Sigmoid colon (tissue), 4 donors: ENCODE measurements around the gene EVC.

Source experiments
- CTCF ChIP-seq, 4 experiments: fragments of 450-650 bp in 3 of 4; fragments of 200-600 bp in 1 of 4; IDR thresholded peaks; one replicate each; pipeline ENCODE4 v1.5.1; 2016 to 2019; ENCODE audit warnings: antibody characterized with exemption in 4 of 4, mild to moderate bottlenecking in 3 of 4, moderate library complexity in 2 of 4
- EP300 ChIP-seq, 4 donors: sonication (generic); formaldehyde crosslinking; IDR thresholded peaks; one replicate each; pipeline ENCODE4 v1.6.1; 2017; ENCODE audit warnings: antibody characterized with exemption in 4 of 4
- POLR2A ChIP-seq, 2 donors: fragments of 450-650 bp; IDR thresholded peaks; one replicate each; pipeline ENCODE4 v1.6.1; 2016; ENCODE audit warnings: antibody characterized with exemption in 2 of 2, mild to moderate bottlenecking in 2 of 2, moderate library complexity in 2 of 2
- POLR2AphosphoS5 ChIP-seq, 4 donors: sonication (generic); formaldehyde crosslinking; IDR thresholded peaks; one replicate each; pipeline ENCODE4 v1.6.1; 2017; ENCODE audit warnings: antibody characterized with exemption in 4 of 4

GRCh38 chr4:5776510-5776909 is 65.5 kb downstream of the EVC start:
- TF ChIP-seq POLR2AphosphoS5 (IDR thresholded peaks at IDR 0.05) = no peak
- TF ChIP-seq EP300 (IDR thresholded peaks at IDR 0.05) = no peak
- no peak for TF ChIP-seq CTCF (IDR thresholded peaks at IDR 0.05)
- TF ChIP-seq POLR2A (IDR thresholded peaks at IDR 0.05) = no peak
